ENCODE data around the gene TCEA3.

GRCh38 chr1:23403038-23403336, 21.6 kb downstream of the TCEA3 start:
- no peak for TF ChIP-seq CTCF (IDR thresholded peaks at IDR 0.05)
- TF ChIP-seq EP300 (IDR thresholded peaks at IDR 0.05) = no peak

All from stomach (tissue), 4 donors.